ENCODE results near the gene KIAA0232. TPM values are rescaled to one million over a fixed set of nuclear protein-coding genes. Genes with fewer than 3 reads are reported as not detected.
A peak's percentile ranks its signal among the peaks of the same experiment; 100 is the strongest.

KIAA0232 gene
- total and polyA plus RNA-seq, 4 donors, result 8.9 to 34.4 (median 18.5) TPM

GRCh38 chr4:6893449-6894085 is 111.0 kb downstream of the KIAA0232 start:
- H3K27me3 ChIP-seq (ENCODE audit: control insufficient read depth in 4 of 4, insufficient read depth in 4 of 4, low read length in 3 of 4), result no peaks in the 10 kb centered on the region
- peak overlapping the region; percentile 9 to 93 for H3K9ac ChIP-seq (ENCODE audit: low read depth in 1 of 2, low read length in 2 of 2)
- TF ChIP-seq NR2F2 (IDR thresholded peaks at IDR 0.05) (no peak), RXRA (IDR thresholded peaks at IDR 0.05) (peak; percentile 95 to 98), RAD21 (IDR thresholded peaks at IDR 0.05) (peak; percentile 65 to 66), HNF4G (IDR thresholded peaks at IDR 0.05) (peak; percentile 97), FOXA2 (IDR thresholded peaks at IDR 0.05) (peak; percentile 83), SP1 (IDR thresholded peaks at IDR 0.05) (peak; percentile 100), EGR1 (IDR thresholded peaks at IDR 0.05; ENCODE audit: low read depth in 2 of 2) (peak in 1 of 2 donors; percentile 70), MAX (IDR thresholded peaks at IDR 0.05) (peak; percentile 88), JUND (IDR thresholded peaks at IDR 0.05) (peak; percentile 66 to 78), ATF3 (IDR thresholded peaks at IDR 0.05) (peak; percentile 75), HNF4A (conservative IDR thresholded peaks at IDR 0.05) (peak; percentile 95 to 99), ZBTB33 (IDR thresholded peaks at IDR 0.05) (peak; percentile 80), CTCF (IDR thresholded peaks at IDR 0.05; ENCODE audit: low read depth, low read length, missing input control) (no peak), FOXA1 (IDR thresholded peaks at IDR 0.05) (peak; percentile 76), GABPA (IDR thresholded peaks at IDR 0.05 in 1 of 2, conservative IDR thresholded peaks at IDR 0.05 in 1 of 2) (peak in 1 of 2 donors; percentile 62), YY1 (IDR thresholded peaks at IDR 0.05) (peak; percentile 93), REST (IDR thresholded peaks at IDR 0.05) (peak; percentile 92), TAF1 (conservative IDR thresholded peaks at IDR 0.05) (peak; percentile 53)
- H3K9me3 ChIP-seq (ENCODE audit: control insufficient read depth in 4 of 4, low read length in 3 of 4), result peaks cover 0 to 3% (median 0%) of the 10 kb centered on the region in 4 donors
- peaks cover 13 to 35% (median 26%) of the 10 kb centered on the region in 4 donors for H3K4me1 ChIP-seq (ENCODE audit: control insufficient read depth in 4 of 4, insufficient read depth in 4 of 4, low read length in 3 of 4)
- 22% methylated on average over 7 of the region's 7 CpGs for WGBS
- no peaks in the 10 kb centered on the region for H3K36me3 ChIP-seq (ENCODE audit: control insufficient read depth in 4 of 4, insufficient read depth in 3 of 4, low read depth in 1 of 4, low read length in 3 of 4)
- H3K27ac ChIP-seq (ENCODE audit: low read depth in 1 of 2, low read length in 2 of 2), result peak overlapping the region; percentile 91 to 92
- DNase-seq (ENCODE audit: low spot score), result peak; percentile 64
- no peak overlapping the region for H3K4me3 ChIP-seq (ENCODE audit: low read depth in 1 of 3, low read length in 3 of 3)
